ENCODE data around the gene KIAA1217.

KIAA1217 gene

DNA sequence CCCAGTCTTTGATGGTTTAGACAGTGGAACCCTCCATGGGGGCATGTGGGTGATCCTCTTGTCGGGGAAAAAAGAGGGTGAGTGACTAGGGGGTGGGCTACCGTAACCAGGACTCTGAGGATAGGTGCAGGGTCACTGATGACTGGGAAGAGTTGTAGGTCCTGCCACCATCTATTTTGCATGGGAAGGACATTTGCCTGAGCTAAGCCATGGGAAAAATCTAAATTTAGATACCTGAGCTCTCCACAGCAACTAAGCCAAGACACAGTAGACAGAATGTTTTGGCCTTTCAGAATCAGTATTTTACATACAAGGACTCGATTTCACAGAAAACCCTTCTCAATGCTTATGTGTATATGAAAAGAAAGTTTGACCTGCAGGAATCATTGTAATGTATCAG is 52.7 kb downstream of the KIAA1217 start:
- no peak overlapping the region for H3K27ac Mint-ChIP-seq
- DNase-seq, result no peak
- H3K4me3 Mint-ChIP-seq, result no peak overlapping the region
- H3K36me3 Mint-ChIP-seq (ENCODE audit: insufficient read depth), result no peaks in the 10 kb centered on the region
- H3K27me3 Mint-ChIP-seq, result peaks cover 0 to 9% of the 10 kb centered on the region in 2 donors
- no peak for ATAC-seq (replicated peaks)
- H3K4me1 Mint-ChIP-seq (ENCODE audit: low read depth in 2 of 2), result no peaks in the 10 kb centered on the region
- H3K9me3 Mint-ChIP-seq, result peaks cover 7 to 9% of the 10 kb centered on the region in 2 donors

- H3K27me3 Mint-ChIP-seq, result peaks cover 0 to 9% of the 10 kb centered on the region in 2 donors
- peaks cover 7 to 9% of the 10 kb centered on the region in 2 donors for H3K9me3 Mint-ChIP-seq
- no peaks in the 10 kb centered on the region for H3K36me3 Mint-ChIP-seq (ENCODE audit: insufficient read depth)
- ATAC-seq (replicated peaks), result no peak
- H3K27ac Mint-ChIP-seq, result no peak overlapping the region
- H3K4me3 Mint-ChIP-seq, result no peak overlapping the region
- no peak for DNase-seq
- no peaks in the 10 kb centered on the region for H3K4me1 Mint-ChIP-seq (ENCODE audit: low read depth in 2 of 2)
Observed at GRCh38 chr10:24262929-24263590, 54.1 kb downstream of the KIAA1217 start.

- ATAC-seq (replicated peaks) (no peak), DNase-seq (no peak)
- Mint-ChIP-seq H3K27ac (no peak overlapping the region), H3K4me1 (ENCODE audit: low read depth in 2 of 2) (no peaks in the 10 kb centered on the region), H3K9me3 (peaks cover 0 to 4% of the 10 kb centered on the region in 2 donors), H3K4me3 (no peak overlapping the region), H3K27me3 (no peaks in the 10 kb centered on the region), H3K36me3 (ENCODE audit: insufficient read depth) (no peaks in the 10 kb centered on the region)
Observed at GRCh38 chr10:24269476-24269875, 60.5 kb downstream of the KIAA1217 start.

DNA sequence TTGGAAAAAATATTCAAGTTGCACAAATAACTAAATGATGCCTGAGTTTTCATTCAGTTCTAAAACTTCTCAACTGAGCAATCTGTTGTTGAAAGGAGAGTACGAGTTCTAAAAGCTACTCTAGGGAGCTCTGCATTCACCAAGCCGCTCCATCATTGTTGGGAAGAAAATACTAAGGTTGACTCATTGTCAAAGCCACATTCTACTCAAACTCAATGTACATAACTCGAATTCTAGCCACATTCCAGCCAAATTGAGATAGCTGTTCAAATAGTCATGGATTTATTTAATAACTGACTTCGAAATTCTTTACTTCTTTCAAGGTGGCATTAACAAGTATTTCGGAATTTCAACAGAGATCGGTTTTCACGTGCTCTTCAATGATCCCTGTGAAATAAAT is 63.4 kb downstream of the KIAA1217 start:
- Mint-ChIP-seq H3K9me3 (peaks cover 0 to 4% of the 10 kb centered on the region in 2 donors), H3K36me3 (ENCODE audit: insufficient read depth) (no peaks in the 10 kb centered on the region), H3K27ac (no peak overlapping the region), H3K4me3 (no peak overlapping the region), H3K4me1 (ENCODE audit: low read depth in 2 of 2) (no peaks in the 10 kb centered on the region), H3K27me3 (peaks cover 0 to 6% of the 10 kb centered on the region in 2 donors)
- no peak for ATAC-seq (replicated peaks)
- no peak for DNase-seq

DNA sequence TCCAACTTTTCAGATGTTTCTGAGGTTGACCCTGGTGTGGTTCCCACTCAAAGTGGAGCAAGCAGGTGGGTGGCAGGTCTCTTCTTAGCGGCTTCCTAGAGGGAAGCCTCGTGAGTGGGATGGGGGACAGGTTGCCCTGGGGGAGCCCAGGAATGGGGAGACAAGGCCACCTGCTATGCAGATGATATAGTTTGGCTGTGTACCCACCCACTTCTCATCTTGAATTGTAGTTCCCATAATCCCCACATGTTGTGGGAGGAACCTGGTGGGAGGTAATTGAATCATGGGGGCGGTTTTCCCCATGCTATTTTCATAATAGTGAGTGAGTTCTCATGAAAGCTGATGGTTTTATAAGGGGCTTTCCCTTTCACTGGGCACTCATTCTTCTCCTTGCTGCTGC is 68.3 kb downstream of the KIAA1217 start:
- Mint-ChIP-seq H3K27me3 (peaks cover 0 to 17% of the 10 kb centered on the region in 2 donors), H3K36me3 (ENCODE audit: insufficient read depth) (no peaks in the 10 kb centered on the region), H3K4me1 (ENCODE audit: low read depth in 2 of 2) (no peaks in the 10 kb centered on the region), H3K27ac (no peak overlapping the region), H3K9me3 (peaks cover 8 to 9% of the 10 kb centered on the region in 2 donors), H3K4me3 (no peak overlapping the region)
- DNase-seq (no peak), ATAC-seq (replicated peaks) (no peak)

GRCh38 chr10:24277771-24278170 is 68.8 kb downstream of the KIAA1217 start:
- ATAC-seq (replicated peaks), result no peak

GRCh38 chr10:24278176-24278889 is 69.4 kb downstream of the KIAA1217 start:
- no peak overlapping the region for H3K27ac Mint-ChIP-seq
- no peak overlapping the region for H3K4me3 Mint-ChIP-seq
- DNase-seq, result no peak
- no peaks in the 10 kb centered on the region for H3K36me3 Mint-ChIP-seq (ENCODE audit: insufficient read depth)
- H3K4me1 Mint-ChIP-seq (ENCODE audit: low read depth in 2 of 2), result no peaks in the 10 kb centered on the region
- peaks cover 0 to 17% of the 10 kb centered on the region in 2 donors for H3K27me3 Mint-ChIP-seq
- no peak for ATAC-seq (replicated peaks)
- H3K9me3 Mint-ChIP-seq, result peaks cover 8 to 9% of the 10 kb centered on the region in 2 donors

More at GRCh38 chr10:24277771-24278170, 68.8 kb downstream of the KIAA1217 start:
- H3K27ac Mint-ChIP-seq, result no peak overlapping the region
- DNase-seq, result no peak
- H3K27me3 Mint-ChIP-seq, result peaks cover 0 to 17% of the 10 kb centered on the region in 2 donors
- H3K9me3 Mint-ChIP-seq, result peaks cover 8 to 9% of the 10 kb centered on the region in 2 donors
- no peak overlapping the region for H3K4me3 Mint-ChIP-seq
- no peaks in the 10 kb centered on the region for H3K36me3 Mint-ChIP-seq (ENCODE audit: insufficient read depth)
- H3K4me1 Mint-ChIP-seq (ENCODE audit: low read depth in 2 of 2), result no peaks in the 10 kb centered on the region

DNA sequence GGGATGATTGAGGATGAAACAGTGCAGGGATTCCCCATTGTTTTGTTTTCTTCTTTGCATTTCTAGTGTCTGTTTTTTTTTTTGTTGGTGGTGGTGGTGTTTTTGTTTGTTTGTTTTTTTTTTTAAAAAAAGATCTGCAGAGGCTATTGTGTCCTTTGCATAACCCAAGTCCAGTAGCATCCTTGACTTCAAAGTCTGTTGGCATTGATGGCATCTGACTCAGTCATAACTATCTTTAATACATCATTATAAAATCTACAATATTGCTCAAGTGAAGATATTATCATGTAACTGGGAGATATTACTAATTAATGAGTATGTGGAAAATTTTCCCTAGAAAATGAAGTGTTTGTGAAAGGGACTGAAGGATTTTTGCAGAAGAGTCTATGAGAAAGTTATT is 70.2 kb downstream of the KIAA1217 start:
- Mint-ChIP-seq H3K4me3 (no peak overlapping the region), H3K4me1 (ENCODE audit: low read depth in 2 of 2) (no peaks in the 10 kb centered on the region), H3K27me3 (peaks cover 0 to 17% of the 10 kb centered on the region in 2 donors), H3K9me3 (peaks cover 8 to 9% of the 10 kb centered on the region in 2 donors), H3K36me3 (ENCODE audit: insufficient read depth) (no peaks in the 10 kb centered on the region), H3K27ac (no peak overlapping the region)
- no peak for DNase-seq
- no peak for ATAC-seq (replicated peaks)

- ATAC-seq (replicated peaks), result no peak
Observed at GRCh38 chr10:24287559-24288195, 78.7 kb downstream of the KIAA1217 start.

GRCh38 chr10:24288581-24288980 is 79.6 kb downstream of the KIAA1217 start:
- Mint-ChIP-seq H3K27me3 (no peaks in the 10 kb centered on the region), H3K4me3 (no peak overlapping the region), H3K36me3 (ENCODE audit: insufficient read depth) (no peaks in the 10 kb centered on the region)

More at GRCh38 chr10:24287559-24288195, 78.7 kb downstream of the KIAA1217 start:
- Mint-ChIP-seq H3K27ac (no peak overlapping the region), H3K9me3 (peaks cover 6 to 10% of the 10 kb centered on the region in 2 donors), H3K4me3 (no peak overlapping the region), H3K27me3 (no peaks in the 10 kb centered on the region), H3K36me3 (ENCODE audit: insufficient read depth) (no peaks in the 10 kb centered on the region), H3K4me1 (ENCODE audit: low read depth in 2 of 2) (no peaks in the 10 kb centered on the region)
- DNase-seq, result no peak

GRCh38 chr10:24289235-24289634 is 80.3 kb downstream of the KIAA1217 start:
- ATAC-seq (replicated peaks) (no peak), DNase-seq (no peak)
- H3K36me3 Mint-ChIP-seq (ENCODE audit: insufficient read depth), result no peaks in the 10 kb centered on the region
- no peak overlapping the region for H3K27ac Mint-ChIP-seq
- H3K27me3 Mint-ChIP-seq, result no peaks in the 10 kb centered on the region
- no peak overlapping the region for H3K4me3 Mint-ChIP-seq
- peaks cover 6 to 10% of the 10 kb centered on the region in 2 donors for H3K9me3 Mint-ChIP-seq
- H3K4me1 Mint-ChIP-seq (ENCODE audit: low read depth in 2 of 2), result no peaks in the 10 kb centered on the region

More at GRCh38 chr10:24288581-24288980, 79.6 kb downstream of the KIAA1217 start:
- no peaks in the 10 kb centered on the region for H3K4me1 Mint-ChIP-seq (ENCODE audit: low read depth in 2 of 2)
- ATAC-seq (replicated peaks) (no peak), DNase-seq (no peak)
- H3K9me3 Mint-ChIP-seq, result peaks cover 6 to 10% of the 10 kb centered on the region in 2 donors
- no peak overlapping the region for H3K27ac Mint-ChIP-seq

DNA sequence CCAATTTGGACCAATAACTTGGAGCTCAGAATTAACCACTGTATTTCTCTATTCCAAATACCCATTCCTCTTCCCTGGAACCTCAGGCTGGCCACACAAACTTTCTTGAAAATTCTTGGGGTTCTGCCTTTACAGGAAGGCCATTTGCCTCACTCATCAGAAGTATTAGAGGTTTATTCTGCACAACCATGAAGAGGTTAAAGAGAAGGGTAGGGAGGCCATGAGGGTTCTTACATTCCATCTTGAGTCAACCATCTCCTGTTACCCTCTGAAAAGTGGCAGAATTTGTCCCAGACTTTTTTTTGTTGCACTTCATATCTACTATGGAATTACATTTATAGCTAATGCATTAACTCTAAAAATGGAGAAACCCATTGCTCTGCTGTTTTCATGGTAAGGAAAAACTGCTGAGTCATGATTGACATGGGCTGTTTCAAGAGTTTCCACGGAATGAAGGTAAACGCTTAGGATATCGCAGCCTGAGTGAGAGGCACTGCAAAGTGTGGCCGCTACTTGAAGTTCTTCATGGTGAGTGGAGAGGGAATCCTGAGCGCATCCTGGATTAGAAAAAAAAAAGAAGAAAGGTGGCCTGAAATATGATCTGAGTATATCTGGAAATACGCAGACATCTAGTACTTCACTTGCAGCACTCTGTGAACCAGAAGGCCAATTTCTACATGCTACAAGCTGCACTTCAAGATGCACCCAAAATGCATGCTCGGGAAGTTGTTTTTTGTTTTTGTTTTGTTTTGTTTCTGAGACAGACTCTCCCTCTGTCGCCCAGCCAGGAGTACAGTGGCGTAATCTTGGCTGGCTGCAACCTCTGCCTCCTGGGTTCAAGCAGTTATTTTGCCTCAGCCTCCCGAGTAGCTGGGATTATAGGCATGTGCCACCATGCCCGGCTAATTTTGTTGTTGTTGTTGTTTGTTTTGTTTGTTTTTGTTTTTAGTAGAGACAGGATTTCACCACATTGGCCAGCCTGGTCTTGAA is 83.7 kb downstream of the KIAA1217 start:
- no peak overlapping the region for H3K27ac Mint-ChIP-seq
- DNase-seq (no peak), ATAC-seq (replicated peaks) (no peak)
- no peaks in the 10 kb centered on the region for H3K36me3 Mint-ChIP-seq (ENCODE audit: insufficient read depth)
- no peaks in the 10 kb centered on the region for H3K27me3 Mint-ChIP-seq
- no peak overlapping the region for H3K4me3 Mint-ChIP-seq
- H3K9me3 Mint-ChIP-seq, result peaks cover 7 to 10% of the 10 kb centered on the region in 2 donors
- H3K4me1 Mint-ChIP-seq (ENCODE audit: low read depth in 2 of 2), result no peaks in the 10 kb centered on the region
